H1 (cell line): Measurements from ENCODE around the gene DCDC2C. TPM values are rescaled to one million over a fixed set of nuclear protein-coding genes. Genes with fewer than 3 reads are reported as not detected.

Source experiments
- FOSL1 ChIP-seq: IDR thresholded peaks from 2 replicates; pipeline ENCODE4 v1.6.1; 2011; ENCODE audit warnings: mild to moderate bottlenecking, low read depth, low read length, moderate library complexity; ENCODE audit not compliant: insufficient read depth
- RXRA ChIP-seq: IDR thresholded peaks from 2 replicates; pipeline ENCODE4 v1.6.1; 2011; ENCODE audit warnings: low read depth, mild to moderate bottlenecking, low read length, moderate library complexity; ENCODE audit not compliant: insufficient read depth
- SP4 ChIP-seq: IDR thresholded peaks from 2 replicates; pipeline ENCODE4 v1.6.1; 2012; ENCODE audit warnings: low read length, inconsistent platforms
- SRF ChIP-seq: IDR thresholded peaks from 2 replicates; pipeline ENCODE4 v1.6.1; 2011; ENCODE audit warnings: mild to moderate bottlenecking, low read depth, low read length, moderate library complexity
- TAF1 ChIP-seq: IDR thresholded peaks from 2 replicates; pipeline ENCODE4 v1.6.1; 2011; ENCODE audit warnings: mild to moderate bottlenecking, low read depth, low read length
- polyA plus RNA-seq, 7 experiments: library from polyadenylated mRNA; depleted of rRNA in 3 of 7; stranded (reverse) in 5 of 7; unstranded in 2 of 7; fragments of >200 nt in 5 of 7; fragments of 200-250 nt in 2 of 7; gene quantifications; 1 replicate in 5 of 7; 2 replicates in 1 of 7; 4 replicates in 1 of 7; pipeline versions ENCODE4 v1.2.1 to v1.2.3, GENCODE V29; 2011 to 2013; ENCODE audit warnings: missing spikeins in 2 of 7, mixed read lengths in 2 of 7
- total RNA-seq: library from RNA; stranded (reverse); fragmentation: NEBNext Ultra II Directional; extraction: Animal tissue kit (Norgen Biotek cat#: 25700); gene quantifications from 2 replicates; pipeline ENCODE4 v1.2.1, GENCODE V29; 2021
- TF ChIP-seq, protein P1 (sequence below): IDR thresholded peaks from 2 replicates; pipeline ENCODE4 v1.6.1; 2011; ENCODE audit warnings: low read depth, mild to moderate bottlenecking, low read length; ENCODE audit not compliant: insufficient read depth
- TF ChIP-seq, protein P2 (sequence below): IDR thresholded peaks from 2 replicates; pipeline ENCODE4 v1.6.1; 2012; ENCODE audit warnings: inconsistent platforms

Gene DCDC2C
- total and polyA plus RNA-seq, 2 of the 8 experiments (the other 6 are each of a cell fraction or from before 2014, with no cell fraction given), result 0.50 TPM; not detected in 1

DNA sequence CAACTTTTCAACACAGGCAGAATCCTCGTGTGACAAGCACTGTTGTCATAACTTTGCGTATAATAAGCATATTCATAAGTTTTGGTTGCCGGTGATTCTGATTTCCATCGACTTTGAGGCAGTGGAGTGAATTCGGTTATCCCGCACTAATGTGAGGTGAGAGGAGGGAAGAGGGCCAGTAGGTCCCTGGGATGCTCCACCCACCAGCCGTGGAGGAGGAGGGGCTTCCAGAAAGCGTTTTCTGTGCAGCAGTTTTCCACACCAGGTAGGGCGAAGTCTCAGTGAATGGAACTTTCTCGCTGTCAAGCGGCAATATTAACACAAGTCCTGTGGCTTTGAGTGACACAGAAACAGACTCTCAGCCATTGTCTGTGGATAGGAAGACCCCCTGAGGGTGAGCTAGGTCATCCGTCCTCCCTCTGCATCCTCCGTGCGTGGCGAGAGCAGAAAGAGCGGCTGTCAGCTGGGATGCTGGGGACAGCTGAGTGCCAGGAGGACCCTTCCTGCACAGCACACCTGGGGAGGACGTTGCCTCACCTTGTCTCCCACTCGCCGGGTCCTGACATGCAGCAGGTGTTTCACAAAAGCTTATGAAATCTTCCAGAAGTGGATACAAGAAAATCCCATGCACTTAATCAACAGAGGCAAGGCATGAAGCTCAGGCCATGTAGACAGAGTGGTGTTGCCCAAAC is 67.5 kb downstream of the DCDC2C start (continued):
- TF ChIP-seq, protein P1, sequence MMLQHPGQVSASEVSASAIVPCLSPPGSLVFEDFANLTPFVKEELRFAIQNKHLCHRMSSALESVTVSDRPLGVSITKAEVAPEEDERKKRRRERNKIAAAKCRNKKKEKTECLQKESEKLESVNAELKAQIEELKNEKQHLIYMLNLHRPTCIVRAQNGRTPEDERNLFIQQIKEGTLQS, result no peak
- TF ChIP-seq SRF (no peak), SP4 (no peak), RXRA (no peak), TAF1 (no peak), FOSL1 (no peak)
- TF ChIP-seq, protein P2, sequence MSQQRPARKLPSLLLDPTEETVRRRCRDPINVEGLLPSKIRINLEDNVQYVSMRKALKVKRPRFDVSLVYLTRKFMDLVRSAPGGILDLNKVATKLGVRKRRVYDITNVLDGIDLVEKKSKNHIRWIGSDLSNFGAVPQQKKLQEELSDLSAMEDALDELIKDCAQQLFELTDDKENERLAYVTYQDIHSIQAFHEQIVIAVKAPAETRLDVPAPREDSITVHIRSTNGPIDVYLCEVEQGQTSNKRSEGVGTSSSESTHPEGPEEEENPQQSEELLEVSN, result no peak
